SK-N-DZ (cell line): ENCODE results near the gene TP53BP1.

Experiments
- DNase-seq: peaks from one replicate; pipeline ENCODE4 v3.0.0-alpha.2; 2015; ENCODE audit warnings: low spot score

TP53BP1 gene

DNA sequence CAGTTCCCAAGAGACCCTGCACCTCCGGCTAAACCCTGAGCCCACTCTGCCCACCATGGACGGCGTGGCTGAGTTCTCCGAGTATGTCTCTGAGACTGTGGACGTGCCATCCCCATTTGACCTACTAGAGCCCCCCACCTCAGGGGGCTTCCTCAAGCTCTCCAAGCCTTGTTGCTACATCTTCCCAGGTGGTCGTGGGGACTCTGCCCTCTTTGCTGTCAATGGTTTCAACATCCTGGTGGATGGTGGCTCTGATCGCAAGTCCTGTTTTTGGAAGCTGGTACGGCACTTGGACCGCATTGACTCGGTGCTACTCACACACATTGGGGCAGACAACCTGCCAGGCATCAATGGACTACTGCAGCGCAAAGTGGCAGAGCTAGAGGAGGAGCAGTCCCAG, 28.5 kb upstream of the TP53BP1 start:
- DNase-seq = no peak

DNA sequence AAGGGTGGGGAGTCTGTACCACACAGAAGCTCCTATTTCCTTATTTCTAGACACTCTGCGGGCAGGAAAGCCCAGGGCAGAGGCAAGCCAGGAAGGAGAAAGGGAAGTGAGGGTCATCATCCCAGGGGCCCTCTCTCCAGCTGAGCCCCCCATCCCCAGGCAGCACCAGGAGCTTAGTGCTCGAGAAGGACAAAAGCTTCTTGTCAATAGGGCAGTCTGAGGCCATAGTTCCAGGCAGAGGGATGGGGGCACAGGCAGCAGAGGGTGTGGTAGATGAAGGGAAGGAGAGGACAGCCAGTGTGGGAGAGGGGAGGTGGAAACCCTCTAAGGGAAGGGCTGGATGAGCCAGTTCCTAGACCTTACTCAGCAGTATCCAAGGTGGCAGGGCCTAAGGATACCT, 27.2 kb upstream of the TP53BP1 start:
- DNase-seq = no peak

DNA sequence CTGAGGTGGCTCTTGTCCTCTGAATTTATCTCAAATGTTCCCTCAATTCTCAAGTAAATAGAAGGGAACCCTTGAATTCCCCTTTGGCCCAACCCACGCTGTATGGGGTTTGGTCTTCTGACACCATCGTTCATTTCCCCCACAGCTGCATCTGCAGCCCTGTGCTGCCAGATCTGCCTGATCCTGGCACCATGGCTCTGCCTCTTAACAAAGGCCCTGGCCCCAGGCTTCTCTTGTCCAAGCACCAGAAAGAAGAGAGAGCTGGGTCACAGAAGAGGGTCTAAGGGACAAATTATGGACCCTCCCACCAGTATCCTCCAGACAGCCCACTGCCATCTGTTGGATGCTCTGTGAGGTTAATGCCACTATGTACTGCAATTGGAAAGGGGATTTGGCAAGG, 26.2 kb upstream of the TP53BP1 start:
- DNase-seq = no peak

DNA sequence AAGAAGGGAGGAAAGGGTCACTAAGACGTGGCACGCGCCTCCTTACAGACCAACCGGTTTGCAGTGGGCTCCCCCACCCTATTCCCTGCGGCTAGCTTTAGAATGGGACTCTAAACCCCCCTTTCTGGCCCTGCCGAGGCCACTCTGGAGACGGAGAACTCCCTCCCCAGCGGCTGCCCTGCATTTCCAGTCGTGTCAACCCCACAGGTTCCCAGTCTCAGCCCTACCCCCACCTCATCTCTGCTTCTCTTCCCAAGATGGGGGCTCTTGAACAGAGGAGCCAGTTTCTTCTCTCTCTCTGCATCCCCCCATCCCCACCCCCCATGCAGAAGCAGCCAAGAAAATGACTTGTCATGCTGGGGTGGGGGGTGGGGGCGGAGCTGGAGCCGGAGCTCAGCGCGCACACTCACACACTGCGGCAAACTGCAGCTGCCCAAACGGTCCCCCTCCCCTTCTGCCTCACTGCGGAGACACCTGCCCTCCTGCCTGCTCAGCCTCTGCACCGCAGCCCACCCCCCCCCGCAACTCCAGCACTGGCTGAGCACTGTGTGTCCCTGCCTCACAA, 25.3 kb upstream of the TP53BP1 start:
- DNase-seq = peak; percentile 67

DNA sequence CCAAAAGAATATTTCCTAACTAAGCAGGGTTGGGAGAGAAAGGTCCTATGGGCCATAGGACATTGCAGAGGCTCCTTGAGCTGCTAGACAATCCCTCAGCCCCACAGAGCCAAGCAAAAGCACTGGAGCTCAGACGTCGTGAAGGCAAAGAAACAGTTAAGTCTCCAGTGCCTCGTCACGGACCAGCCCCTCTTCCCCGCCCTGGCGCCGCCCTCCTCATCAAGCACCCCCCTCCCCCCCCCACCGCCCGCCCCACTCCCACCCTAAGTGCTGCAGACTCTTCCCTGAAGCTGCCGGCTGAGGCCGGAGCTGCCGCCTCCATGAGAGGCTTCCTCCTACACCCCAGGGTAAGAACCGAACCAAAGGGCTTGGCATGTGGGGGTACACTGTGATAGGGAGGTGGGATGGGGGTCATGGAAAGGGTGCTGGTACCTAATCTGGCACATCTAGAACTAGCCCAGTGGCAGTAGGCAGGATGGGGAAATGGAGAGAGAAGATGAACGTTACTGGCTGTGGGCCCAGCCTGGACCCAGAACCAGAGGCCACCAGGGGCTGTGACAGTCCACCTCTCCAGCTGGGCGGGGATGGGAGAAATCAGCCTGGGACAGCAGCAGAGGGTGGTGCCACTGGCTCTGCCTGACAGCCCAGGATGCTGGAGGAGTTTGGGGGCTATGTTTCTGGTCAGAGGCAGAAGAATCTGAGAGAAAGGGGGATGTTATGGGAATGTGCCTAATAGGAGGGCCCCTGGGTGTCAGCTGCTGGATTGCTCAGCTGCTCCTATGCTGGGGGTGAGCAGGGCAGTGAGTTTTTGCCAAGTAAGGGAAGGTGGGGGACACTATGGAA, 24.6 kb upstream of the TP53BP1 start, which contains the start of gene MAP1A:
Gene MAP1A (plus strand): TSS at position 255 of the 843 bp plus-strand sequence. CDS start 3,866 bp downstream, outside the sequence.
- peak; percentile 88 for DNase-seq

DNA sequence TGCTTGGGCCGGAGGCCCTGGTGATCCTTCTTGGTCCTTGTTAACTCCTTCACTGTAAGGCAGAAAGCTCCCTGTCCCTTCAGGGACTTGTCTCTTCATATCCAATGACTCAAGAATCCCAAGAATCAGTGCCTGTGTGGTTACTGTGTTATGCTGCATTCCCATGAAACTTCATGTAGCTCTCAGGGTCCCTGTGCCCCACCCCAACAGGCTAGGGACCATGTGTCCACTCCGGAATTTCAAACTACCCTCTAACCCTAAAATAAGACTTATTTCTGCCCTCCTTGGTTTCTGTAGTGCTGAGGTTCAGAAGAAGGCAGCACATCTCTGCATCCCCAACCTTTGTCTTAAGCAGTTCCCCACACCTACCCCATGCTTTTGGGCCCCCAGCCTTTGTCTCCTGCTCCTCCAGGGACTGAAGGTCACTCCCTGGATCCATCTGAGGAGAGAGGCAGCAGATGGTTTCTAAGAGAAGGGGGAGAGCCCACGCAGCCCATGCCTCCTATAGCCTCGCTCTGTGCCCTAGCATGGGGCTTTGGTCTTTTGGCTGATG, 23.9 kb upstream of the TP53BP1 start:
- DNase-seq = peak; percentile 56

DNA sequence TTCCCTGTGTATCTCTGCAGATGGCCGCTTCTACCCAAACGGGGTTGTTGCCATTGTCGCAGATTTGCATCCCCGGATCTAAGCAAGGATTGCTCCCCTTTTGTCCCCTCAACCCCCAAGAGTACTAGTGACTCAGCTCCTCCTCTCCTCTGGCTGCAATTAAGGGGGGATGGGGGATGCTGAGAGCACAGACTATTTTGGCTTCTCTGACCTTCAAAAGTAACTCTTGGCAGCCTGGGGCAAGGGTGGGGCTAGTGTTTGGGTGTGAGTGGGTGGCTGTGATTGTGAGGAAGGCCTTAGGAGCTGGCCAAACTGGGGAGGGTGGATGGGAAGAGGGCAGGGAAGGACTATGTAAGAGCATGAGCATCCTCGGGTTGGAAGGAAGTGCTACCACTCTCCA, 23.2 kb upstream of the TP53BP1 start:
- no peak for DNase-seq

DNA sequence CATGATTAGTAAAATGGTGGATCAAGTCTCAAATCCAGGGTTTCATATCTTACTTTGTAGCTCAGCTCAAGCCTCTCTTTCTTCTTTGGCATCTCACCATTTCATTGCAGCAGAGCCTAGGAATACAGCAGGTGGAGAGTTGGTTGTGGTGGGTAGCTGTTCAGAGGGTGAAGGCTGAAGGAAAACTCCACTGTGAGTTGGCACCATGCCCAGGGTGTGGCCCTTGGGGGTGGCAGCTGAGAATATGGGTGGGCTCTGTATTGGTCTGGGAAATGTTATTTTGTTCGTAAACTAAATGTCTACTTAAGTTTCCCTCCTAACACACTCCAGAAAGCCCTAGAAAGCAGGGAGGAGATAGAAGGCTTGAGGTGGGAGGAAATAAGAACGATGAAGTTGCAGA, 22.8 kb upstream of the TP53BP1 start:
- no peak for DNase-seq

DNA sequence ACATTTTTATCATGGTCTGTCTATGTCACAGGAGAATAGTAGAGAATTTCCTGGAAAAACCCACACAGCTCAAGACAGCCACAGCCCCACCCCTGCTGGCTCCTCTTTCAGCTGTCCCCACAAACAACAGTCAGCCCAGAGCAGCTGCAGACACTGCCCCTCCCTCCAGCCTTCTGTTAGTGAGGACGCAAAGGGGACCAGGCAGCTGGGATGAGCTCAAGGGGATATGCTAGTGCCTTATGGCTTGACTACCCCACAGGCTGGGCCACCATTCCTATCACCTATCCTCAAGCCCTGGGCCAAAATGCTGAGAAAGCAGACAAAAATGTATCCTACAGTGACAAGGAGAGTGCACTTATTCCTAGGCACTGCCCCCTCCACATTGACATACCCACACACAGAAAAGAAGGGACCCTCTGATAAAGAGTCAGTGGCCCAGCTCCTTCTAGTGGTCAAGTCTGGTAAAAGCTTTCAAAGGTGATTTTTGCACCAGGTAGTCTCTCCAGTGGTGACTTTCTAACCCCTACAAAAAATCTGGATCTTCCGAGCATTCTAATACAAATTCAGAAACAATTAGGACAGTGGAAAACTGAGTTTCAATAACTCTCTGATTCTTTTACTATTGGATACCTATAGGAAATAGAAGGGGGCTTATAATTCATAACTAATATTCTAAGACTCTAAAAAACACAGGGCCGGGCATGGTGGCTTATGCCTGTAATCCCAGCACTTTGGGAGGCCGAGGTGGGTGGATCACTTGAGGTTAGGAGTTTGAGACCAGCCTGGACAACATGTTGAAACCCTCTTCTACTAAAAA, 21.5 kb upstream of the TP53BP1 start:
- DNase-seq = peak; percentile 61

DNA sequence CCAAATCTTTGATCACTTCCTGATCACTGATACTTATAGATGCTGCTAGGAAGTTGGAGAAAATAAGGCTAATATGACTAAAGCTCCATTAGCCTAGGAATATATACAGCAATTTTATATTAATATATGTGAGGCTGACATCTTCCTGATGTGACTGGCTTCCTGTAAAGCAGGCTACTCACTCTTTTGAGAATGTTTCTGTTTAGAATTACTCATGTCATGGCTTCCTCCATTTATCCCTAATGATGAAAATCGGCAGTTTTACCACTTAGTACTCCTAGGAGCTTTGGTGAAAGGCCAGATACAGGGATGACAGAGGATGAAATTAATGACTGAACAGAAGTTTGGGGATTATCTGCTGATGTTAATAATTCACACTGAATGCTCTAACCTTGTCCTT, 20.6 kb upstream of the TP53BP1 start:
- no peak for DNase-seq

DNA sequence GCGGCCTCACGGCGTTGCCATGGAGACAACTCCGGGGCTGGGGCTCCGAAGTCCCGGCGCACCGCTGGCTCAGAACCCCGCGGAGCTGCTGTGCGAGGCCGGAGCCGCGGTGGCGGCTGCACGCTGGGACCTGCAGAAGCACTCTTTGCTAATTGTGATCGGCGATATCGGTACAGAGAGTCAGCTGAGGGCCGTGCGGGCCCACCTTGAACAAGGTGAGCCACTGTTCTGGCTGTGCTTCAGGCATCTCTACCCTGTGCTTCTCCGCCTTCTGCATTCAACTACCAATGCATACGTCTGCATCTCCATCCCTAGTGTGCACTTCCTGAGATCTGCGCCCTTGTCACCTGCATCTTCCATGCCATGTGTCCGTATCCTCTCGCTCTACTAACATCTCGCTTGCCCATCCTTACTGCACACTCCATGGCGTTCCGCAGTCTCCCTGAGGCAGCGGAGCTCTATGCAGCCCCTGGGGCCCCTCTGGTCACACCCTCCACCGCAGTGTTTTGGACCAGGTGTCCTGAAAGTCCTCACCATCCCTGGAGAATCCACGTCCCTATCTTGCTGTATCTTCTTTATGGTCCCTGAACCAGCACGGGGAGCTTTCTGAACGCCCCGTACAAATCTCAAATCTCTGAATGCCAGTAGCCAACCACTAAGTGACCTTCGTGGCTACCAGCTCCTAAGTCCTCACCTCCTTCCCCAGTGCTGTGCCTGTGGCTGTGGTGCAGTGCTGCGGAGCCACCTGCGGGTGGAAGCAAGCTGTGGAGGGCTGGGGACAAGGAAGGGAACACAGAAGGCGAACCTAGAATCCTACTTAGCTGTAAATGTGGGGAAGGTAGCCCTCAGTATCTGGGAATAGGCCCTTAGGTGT, 18.3 kb upstream of the TP53BP1 start:
- peak; percentile 80 for DNase-seq

DNA sequence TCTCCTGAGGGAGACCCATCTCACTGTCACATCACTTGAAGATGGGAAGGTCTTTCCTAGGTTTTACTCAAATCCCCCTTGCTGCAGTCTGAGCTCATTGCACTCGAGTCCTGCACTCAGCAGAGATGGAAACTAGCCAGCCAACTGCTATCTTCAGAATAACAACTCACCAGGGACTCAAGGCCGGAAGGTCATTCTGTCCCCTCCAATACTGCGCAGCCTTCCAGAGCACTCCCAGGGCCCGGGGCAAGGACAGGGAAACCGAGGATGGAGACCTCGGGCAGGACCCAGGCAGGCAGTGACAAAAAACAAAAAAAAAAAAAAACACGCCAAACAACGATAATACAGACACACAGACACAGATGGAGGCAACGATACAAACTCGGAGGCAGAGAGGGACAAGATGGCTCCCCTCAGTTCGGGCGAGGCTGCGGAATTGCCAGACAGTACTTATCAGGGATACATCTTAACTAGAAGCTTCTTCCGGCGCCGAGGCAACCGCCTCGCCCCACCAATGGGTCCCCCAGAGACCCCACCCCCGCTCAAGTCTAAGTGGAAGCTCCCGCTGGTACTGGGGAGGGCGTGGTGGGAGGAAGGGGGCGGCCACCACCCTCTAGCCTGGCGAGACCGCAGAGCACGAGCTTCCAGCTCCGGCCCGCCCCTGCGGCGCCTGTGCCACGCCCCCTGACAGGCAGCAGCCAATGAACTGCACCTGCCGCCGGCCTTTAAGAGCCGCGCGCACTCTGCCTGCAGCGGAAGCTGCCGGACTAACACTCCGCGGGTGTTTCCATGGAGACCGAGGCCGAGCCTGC, 17.4 kb upstream of the TP53BP1 start:
- DNase-seq = peak; percentile 99

DNA sequence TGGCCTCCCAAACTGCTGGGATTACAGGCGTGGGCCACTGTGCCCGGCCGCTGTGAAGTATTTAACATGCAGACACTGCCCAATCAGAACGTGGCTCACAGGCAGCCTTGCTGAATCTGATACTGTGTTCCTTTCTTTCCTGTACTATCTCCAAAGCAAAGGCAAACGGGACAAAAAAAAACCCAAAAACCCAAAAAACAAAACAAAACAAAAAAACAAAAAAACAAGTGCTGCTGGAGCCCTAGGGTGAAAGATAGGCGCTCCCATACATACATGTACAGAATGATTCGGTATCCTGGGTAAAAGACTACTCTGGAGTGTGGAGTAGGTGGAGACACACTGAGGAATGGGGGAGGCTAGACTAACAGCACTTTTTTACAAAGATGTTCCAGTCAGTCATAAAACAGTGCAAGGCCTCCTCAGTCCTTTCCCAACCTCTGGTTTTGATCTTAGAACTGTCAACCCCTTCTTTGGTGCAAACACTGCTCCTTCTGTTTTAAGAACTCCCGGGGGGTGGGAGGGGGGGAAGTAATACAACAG, 16.8 kb upstream of the TP53BP1 start:
- peak; percentile 60 for DNase-seq

DNA sequence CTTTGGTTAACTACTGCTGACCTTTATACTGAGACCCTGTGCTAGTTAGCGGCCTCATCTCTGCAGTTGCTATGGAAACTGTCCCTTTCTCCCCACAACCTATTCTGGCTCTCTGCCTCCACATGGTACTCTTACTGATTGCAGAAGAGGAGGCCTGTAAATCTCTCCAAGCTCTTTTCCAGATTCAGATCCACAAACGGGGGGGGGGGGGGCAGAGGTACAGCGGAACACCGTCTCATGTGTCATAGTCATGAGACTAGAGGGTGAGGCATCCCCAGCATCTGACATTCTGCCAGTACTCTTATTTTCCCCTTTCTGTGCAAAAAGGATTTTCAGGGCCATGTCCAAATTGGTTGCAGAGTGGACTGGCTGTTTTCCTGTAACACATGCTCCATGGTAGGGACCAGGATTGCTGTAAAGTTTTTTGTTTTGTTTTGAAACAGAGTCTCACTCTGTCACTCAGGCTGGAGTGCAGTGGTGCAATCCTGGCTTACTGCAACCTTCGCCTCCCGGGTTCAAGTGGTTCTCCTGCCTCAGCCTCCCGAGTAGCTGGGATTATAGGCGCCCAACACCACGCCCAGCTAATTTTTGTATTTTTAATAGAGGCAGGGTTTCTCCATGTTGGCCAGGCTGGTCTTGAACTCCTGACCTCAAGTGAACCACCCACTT, 16.2 kb upstream of the TP53BP1 start:
- peak; percentile 58 for DNase-seq

DNA sequence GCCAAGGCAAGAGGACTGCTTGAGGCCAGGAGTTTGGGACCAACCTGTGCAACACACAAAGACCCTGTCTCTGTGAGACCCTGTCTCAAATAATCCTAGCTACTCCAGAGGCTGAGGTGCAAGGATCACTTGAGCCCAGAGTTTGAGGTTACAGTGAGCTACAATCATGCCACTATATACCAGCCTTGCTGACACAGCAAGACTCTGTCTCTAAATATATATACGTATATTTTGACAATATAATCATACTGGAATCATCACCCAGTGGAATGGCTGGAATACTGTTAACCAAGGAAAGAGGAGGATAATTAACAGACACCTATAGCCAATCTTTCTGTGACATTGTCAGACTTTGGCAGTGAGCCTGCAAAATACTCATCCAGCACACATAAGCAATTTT, 15.5 kb upstream of the TP53BP1 start:
- DNase-seq = no peak

DNA sequence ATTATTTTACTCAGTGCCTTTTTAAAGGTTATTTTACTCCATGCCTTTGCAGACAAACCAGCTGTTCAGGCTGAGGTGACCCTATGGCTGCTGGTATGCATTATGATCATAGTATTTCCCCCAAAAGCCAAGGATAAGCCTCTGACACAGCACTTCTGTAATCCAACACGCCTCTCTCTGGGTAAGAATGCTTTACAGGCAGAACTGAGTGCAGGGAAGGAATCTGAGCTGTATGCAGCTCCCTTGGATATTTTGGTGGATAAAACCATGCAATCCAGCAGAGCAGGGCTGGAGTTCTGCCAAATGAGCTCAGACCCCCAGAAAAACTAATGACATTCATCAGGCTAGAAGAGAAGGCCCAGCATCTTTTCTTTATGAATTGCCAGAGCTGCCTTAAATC, 12.8 kb upstream of the TP53BP1 start:
- DNase-seq = no peak

DNA sequence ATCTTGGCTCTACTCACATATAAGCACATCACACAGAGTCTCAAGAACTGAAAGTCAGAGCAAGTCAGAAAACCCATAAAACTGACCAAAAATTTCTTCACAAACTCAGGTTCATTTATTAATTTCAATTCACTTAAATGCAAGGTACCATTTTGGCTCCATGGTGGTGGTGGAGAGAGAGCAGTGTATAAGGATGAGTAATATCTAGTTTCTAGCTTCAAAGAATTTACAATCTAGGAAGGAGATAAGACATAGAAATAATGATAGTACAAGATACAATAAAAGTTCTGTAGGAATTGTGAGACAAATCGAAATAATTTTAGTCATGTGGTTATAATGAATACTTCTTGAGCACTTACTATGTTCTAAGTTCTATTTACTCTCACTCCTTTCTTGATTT, 6.7 kb upstream of the TP53BP1 start:
- no peak for DNase-seq

DNA sequence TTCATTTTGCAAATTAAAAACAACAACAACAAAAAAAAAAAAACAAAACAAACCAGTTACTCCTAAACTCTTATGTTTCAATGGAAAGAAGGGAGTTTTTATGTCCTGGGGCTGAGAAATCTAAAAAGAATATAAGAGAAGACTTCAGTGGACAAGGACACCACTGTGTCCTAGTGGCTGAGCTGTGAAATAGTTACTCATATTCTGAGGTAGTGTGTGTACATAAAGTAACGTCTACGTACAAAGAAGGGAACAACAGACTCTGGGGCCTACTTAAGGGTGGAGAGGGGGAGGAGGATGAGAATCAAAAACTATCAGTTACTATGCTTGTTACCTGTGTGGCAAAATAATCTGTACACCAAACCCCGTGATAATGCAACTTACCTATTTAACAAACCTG, 6.0 kb upstream of the TP53BP1 start:
- no peak for DNase-seq

DNA sequence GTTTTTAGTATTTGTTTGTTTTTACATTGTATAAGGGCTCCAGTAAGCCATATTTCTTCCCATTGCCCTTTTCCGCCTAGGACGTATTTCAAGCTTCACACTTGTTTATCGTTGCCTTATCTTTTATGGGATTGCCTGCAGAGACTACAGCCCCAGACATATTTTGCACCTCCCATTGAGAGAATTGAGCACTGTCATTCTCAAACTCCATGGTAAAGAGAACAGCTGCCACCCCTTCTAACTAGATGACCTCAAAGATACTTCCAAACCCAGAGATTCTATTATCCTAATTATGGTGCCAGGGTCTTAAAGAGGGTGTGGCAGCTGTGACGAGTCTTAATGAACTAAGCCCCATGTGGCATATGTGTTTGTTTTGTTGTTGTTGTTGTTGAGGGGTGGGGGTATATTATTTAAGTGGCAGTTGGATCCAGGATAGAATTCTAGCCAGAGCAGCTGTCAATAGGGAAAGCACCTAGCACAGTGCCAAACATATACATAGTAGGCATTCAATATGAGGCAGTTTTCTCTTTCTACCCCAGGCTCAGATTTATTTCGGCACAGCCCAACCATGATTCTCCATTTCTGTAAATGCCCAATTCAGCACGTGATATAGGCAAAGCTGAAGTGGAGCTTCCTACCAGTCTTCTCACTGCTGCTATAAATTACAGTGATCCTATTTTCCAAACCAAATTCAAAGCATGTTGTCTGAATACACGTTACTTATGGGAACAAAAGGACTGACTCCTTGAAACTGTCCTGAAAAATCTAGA, 932 bp upstream of the TP53BP1 start:
- DNase-seq = no peak
